BLaER1 treated with 17β-estradiol and CSF1 and Interleukin-3, amounts not matched to agents 10 nM and 100 nM (cell line): Measurements from ENCODE around the gene G3BP1.
"Not testable (repeated sequence)": the region's sequence is repeated elsewhere in the genome, so short reads cannot be mapped to it uniquely, and the experiment has no call there.

Experiments used
- H3K27ac ChIP-seq, 11 experiments: shearing (Covaris generic); formaldehyde crosslinking; 2 replicates each; pipeline ENCODE4 v1.8.1; 2022
- H3K27me3 ChIP-seq, 11 experiments: shearing (Covaris generic); formaldehyde crosslinking; 2 replicates each; pipeline ENCODE4 v1.8.1; 2022
- H3K36me3 ChIP-seq, 11 experiments: shearing (Covaris generic); formaldehyde crosslinking; 2 replicates each; pipeline ENCODE4 v1.8.1; 2022
- H3K4me1 ChIP-seq, 10 experiments: shearing (Covaris generic); formaldehyde crosslinking; 2 replicates each; pipeline ENCODE4 v1.8.1; 2022
- H3K4me2 ChIP-seq, 11 experiments: shearing (Covaris generic); formaldehyde crosslinking; 2 replicates each; pipeline ENCODE4 v1.8.1; 2022
- H3K4me3 ChIP-seq, 10 experiments: shearing (Covaris generic); formaldehyde crosslinking; 2 replicates each; pipeline ENCODE4 v1.8.1; 2022
- H3K9ac ChIP-seq, 11 experiments: shearing (Covaris generic); formaldehyde crosslinking; 2 replicates each; pipeline ENCODE4 v1.8.1; 2022
- H3K9me3 ChIP-seq, 11 experiments: shearing (Covaris generic); formaldehyde crosslinking; replicated peaks in 1 of 11; 2 replicates each; pipeline ENCODE4 v1.8.1; 2022
- H4K20me1 ChIP-seq, 11 experiments: shearing (Covaris generic); formaldehyde crosslinking; 2 replicates each; pipeline ENCODE4 v1.8.1; 2022
- Cebpa-rat ChIP-seq, 11 experiments: shearing (Covaris generic); IDR thresholded peaks; 2 replicates each; pipeline ENCODE4 v1.8.1; 2022

G3BP1 gene

DNA sequence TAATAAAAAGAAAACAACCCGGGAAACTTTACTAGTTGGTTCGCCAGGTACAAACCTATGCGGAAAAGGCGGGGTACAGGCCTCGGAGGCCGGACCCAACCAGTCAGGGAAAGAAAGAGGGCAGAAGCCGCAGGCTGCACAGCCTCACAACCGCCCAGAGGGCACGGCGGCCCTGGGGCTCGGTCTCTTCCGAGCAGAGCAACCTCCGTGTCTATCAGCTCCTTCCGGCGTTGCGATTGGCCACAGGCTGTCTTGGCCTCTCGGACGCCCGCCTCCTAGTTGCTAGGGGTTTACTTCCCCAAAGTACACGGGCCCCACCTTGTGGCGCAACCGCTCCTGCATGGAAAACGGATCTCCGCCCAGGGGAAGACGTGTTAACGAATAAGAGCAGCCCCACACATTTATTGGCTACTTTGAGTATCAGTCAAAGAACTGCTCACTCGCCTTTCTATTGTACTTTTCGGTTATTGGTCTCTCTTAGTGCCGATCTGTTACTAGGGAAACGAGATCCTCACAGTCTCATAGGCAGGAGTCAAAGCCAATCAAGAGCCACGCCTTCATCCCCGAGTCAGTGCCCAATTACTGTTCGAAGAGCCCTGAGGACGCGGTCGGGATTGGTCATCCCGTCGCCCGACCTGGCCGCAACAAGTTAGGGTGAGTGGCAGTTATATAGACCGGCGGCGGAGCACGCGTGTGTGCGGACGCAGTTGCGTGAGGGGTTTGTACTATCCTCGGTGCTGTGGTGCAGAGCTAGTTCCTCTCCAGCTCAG lies at the start of gene G3BP1:
TSS of gene G3BP1 (plus strand) at position 696 of the 770 bp plus-strand sequence. CDS start 14,667 bp downstream, outside the sequence.
- Histone ChIP-seq H4K20me1 (peaks cover 43 to 45% (median 44%) of the 10 kb centered on the region in 11 experiments), H3K9ac (peak within 1 kb of the TSS; percentile 93 to 99 (median 95)), H3K4me1 (peaks cover 28 to 49% (median 45%) of the 10 kb centered on the region in 10 experiments), H3K9me3 (no peaks in the 10 kb centered on the region), H3K4me3 (peak within 1 kb of the TSS; percentile 85 to 98 (median 94)), H3K4me2 (peak within 1 kb of the TSS; percentile 92 to 100 (median 97)), H3K27ac (peak within 1 kb of the TSS; percentile 93 to 99 (median 97)), H3K27me3 (no peaks in the 10 kb centered on the region), H3K36me3 (peaks cover 0 to 25% (median 9%) of the 10 kb centered on the region in 11 experiments; a peak in 13 of 22 replicates)
- peak; percentile 14 to 85 (median 66); a peak in 13 of 22 replicates for TF ChIP-seq Cebpa-rat (IDR thresholded peaks at IDR 0.05)

DNA sequence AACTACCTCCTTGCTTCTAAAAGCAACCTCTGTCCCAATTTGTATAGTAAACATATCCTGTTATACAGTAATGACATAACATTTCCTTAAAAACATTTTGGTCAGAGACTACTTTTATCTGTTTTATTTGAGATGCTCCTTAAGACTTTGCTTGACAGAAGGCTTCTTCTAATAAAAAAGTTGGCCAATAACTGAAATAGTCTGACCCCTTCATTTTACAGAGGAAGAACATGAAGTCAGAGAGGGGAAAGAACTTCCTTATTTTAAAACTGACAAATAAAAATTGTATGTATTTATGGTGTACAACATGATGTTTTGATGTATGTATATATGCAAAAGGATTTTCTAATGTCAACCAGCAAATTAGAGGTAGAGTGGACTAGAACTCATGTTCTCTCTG lies 49.2 kb upstream of the G3BP1 start:
- H3K4me2 ChIP-seq: peak overlapping the region in 4 of 11 experiments; percentile 5 to 26 (median 20); a peak in 5 of 22 replicates
- H4K20me1 ChIP-seq: no peaks in the 10 kb centered on the region
- no peaks in the 10 kb centered on the region; a peak in 1 of 22 replicates for H3K27me3 ChIP-seq
- TF ChIP-seq Cebpa-rat (IDR thresholded peaks at IDR 0.05): no peak
- peaks cover 4 to 34% (median 13%) of the 10 kb centered on the region in 10 experiments; a peak in 14 of 20 replicates for H3K4me1 ChIP-seq
- no peaks in the 10 kb centered on the region for H3K9me3 ChIP-seq
- no peak overlapping the region for H3K27ac ChIP-seq
- no peak overlapping the region for H3K9ac ChIP-seq
- H3K4me3 ChIP-seq: no peak overlapping the region
- H3K36me3 ChIP-seq: no peaks in the 10 kb centered on the region

GRCh38 chr5:151724360-151724759 lies 47.4 kb upstream of the G3BP1 start:
- peaks cover 0 to 5% (median 5%) of the 10 kb centered on the region in 11 experiments; a peak in 8 of 22 replicates for H3K36me3 ChIP-seq
- no peak overlapping the region for H3K4me3 ChIP-seq

GRCh38 chr5:151729597-151729996 lies 42.2 kb upstream of the G3BP1 start:
- H3K36me3 ChIP-seq: peaks cover 9 to 45% (median 22%) of the 10 kb centered on the region in 11 experiments; a peak in 18 of 22 replicates

More at GRCh38 chr5:151724360-151724759, 47.4 kb upstream of the G3BP1 start:
- Histone ChIP-seq H4K20me1 (no peaks in the 10 kb centered on the region), H3K9me3 (peaks cover 4 to 10% (median 6%) of the 10 kb centered on the region in 11 experiments), H3K27ac (no peak overlapping the region), H3K4me2 (no peak overlapping the region), H3K4me1 (peaks cover 4 to 34% (median 13%) of the 10 kb centered on the region in 10 experiments; a peak in 14 of 20 replicates), H3K27me3 (no peaks in the 10 kb centered on the region; a peak in 1 of 22 replicates), H3K9ac (no peak overlapping the region)
- no peak for TF ChIP-seq Cebpa-rat (IDR thresholded peaks at IDR 0.05)

DNA sequence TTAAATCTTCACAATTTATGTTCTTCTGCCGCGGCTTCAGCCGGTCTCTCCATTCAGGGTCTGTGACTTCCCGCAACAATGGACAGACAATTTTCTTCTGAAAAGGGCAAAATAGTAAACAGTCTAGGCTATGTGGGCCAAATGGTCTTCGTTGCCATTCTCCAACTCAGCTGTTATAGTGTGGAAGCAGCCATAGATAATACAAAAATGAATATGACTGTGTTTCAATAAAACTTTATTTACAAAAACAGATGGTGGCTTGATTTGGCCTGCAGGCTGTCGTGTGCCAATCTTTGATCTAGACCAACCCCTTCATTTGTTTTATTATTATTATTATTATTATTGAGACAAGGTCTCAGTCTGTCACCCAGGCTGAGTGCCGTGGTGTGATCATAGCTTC lies 41.4 kb upstream of the G3BP1 start:
- H4K20me1 ChIP-seq: no peaks in the 10 kb centered on the region
- no peaks in the 10 kb centered on the region for H3K4me1 ChIP-seq
- no peak overlapping the region for H3K9ac ChIP-seq
- no peak overlapping the region for H3K27ac ChIP-seq
- peaks cover 9 to 50% (median 22%) of the 10 kb centered on the region in 11 experiments; a peak in 18 of 22 replicates for H3K36me3 ChIP-seq
- no peak overlapping the region for H3K4me3 ChIP-seq
- no peaks in the 10 kb centered on the region for H3K27me3 ChIP-seq
- H3K9me3 ChIP-seq: peaks cover 18 to 30% (median 26%) of the 10 kb centered on the region in 11 experiments
- no peak for TF ChIP-seq Cebpa-rat (IDR thresholded peaks at IDR 0.05)
- no peak overlapping the region for H3K4me2 ChIP-seq

More at GRCh38 chr5:151729597-151729996, 42.2 kb upstream of the G3BP1 start:
- peaks cover 18 to 30% (median 26%) of the 10 kb centered on the region in 11 experiments for H3K9me3 ChIP-seq
- H3K4me1 ChIP-seq, H4K20me1 ChIP-seq, H3K27me3 ChIP-seq, H3K9ac ChIP-seq, H3K4me2 ChIP-seq, H3K4me3 ChIP-seq, H3K27ac ChIP-seq: not testable (repeated sequence)

GRCh38 chr5:151733358-151734063 lies 38.2 kb upstream of the G3BP1 start:
- H3K4me2 ChIP-seq: no peak overlapping the region
- TF ChIP-seq Cebpa-rat (IDR thresholded peaks at IDR 0.05): no peak
- H3K9me3 ChIP-seq: peaks cover 18 to 30% (median 26%) of the 10 kb centered on the region in 11 experiments
- H3K36me3 ChIP-seq: peaks cover 9 to 78% (median 35%) of the 10 kb centered on the region in 11 experiments; a peak in 19 of 22 replicates
- H3K27me3 ChIP-seq: no peaks in the 10 kb centered on the region
- no peak overlapping the region for H3K4me3 ChIP-seq
- H3K27ac ChIP-seq: no peak overlapping the region
- H3K9ac ChIP-seq: no peak overlapping the region
- no peaks in the 10 kb centered on the region for H3K4me1 ChIP-seq
- H4K20me1 ChIP-seq: peaks cover 0 to 3% (median 0%) of the 10 kb centered on the region in 11 experiments; a peak in 1 of 22 replicates

GRCh38 chr5:151734064-151734408 lies 37.7 kb upstream of the G3BP1 start:
- Histone ChIP-seq H4K20me1 (peaks cover 0 to 3% (median 0%) of the 10 kb centered on the region in 11 experiments; a peak in 1 of 22 replicates), H3K27ac (no peak overlapping the region), H3K9me3 (peaks cover 16 to 26% (median 22%) of the 10 kb centered on the region in 11 experiments), H3K36me3 (peaks cover 9 to 76% (median 33%) of the 10 kb centered on the region in 11 experiments; a peak in 19 of 22 replicates), H3K4me3 (no peak overlapping the region), H3K27me3 (no peaks in the 10 kb centered on the region), H3K4me2 (no peak overlapping the region), H3K4me1 (no peaks in the 10 kb centered on the region), H3K9ac (no peak overlapping the region)
- TF ChIP-seq Cebpa-rat (IDR thresholded peaks at IDR 0.05): no peak

DNA sequence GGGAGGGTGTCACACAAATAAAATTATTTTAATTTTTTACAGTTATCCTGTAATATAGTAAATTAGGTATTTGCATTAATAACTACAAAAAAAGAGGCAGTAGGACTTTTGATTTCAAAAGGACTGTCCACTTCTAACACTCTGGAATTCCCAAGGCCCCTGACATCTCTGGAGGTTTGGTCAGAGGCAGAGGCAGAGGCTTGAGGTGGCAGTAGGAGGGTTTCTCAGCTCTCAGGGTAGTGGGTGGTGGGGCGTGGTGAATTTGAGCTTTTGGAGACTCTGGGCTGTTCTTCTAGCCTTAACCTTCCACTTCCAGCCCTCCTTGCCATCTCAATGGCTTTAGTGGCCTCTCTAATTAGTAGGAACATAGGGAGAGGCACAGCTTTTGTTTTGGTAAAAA lies 36.1 kb upstream of the G3BP1 start:
- no peak for TF ChIP-seq Cebpa-rat (IDR thresholded peaks at IDR 0.05)

GRCh38 chr5:151737431-151737830 lies 34.3 kb upstream of the G3BP1 start:
- Histone ChIP-seq H3K36me3 (peaks cover 4 to 76% (median 23%) of the 10 kb centered on the region in 11 experiments; a peak in 18 of 22 replicates), H3K9me3 (no peaks in the 10 kb centered on the region), H3K27ac (no peak overlapping the region), H3K9ac (no peak overlapping the region), H3K27me3 (no peaks in the 10 kb centered on the region), H3K4me1 (peaks cover 0 to 18% (median 2%) of the 10 kb centered on the region in 10 experiments; a peak in 6 of 20 replicates), H3K4me2 (no peak overlapping the region), H3K4me3 (no peak overlapping the region), H4K20me1 (peaks cover 0 to 15% (median 3%) of the 10 kb centered on the region in 11 experiments; a peak in 6 of 22 replicates)
- TF ChIP-seq Cebpa-rat (IDR thresholded peaks at IDR 0.05): no peak

More for the DNA sequence above, 36.1 kb upstream of the G3BP1 start:
- Histone ChIP-seq H3K4me3 (no peak overlapping the region), H3K27ac (no peak overlapping the region), H3K27me3 (no peaks in the 10 kb centered on the region), H3K4me1 (peaks cover 0 to 14% (median 2%) of the 10 kb centered on the region in 10 experiments; a peak in 6 of 20 replicates), H3K9me3 (peaks cover under 1 to 10% (median 6%) of the 10 kb centered on the region in 11 experiments; a peak in 18 of 22 replicates), H3K9ac (no peak overlapping the region), H4K20me1 (peaks cover 0 to 12% (median 0%) of the 10 kb centered on the region in 11 experiments; a peak in 2 of 22 replicates), H3K36me3 (peaks cover 1 to 73% (median 17%) of the 10 kb centered on the region in 11 experiments; a peak in 15 of 22 replicates), H3K4me2 (no peak overlapping the region)
